Caki2 (cell line): ENCODE results near the gene WNT6. TPM values are rescaled to one million over a fixed set of nuclear protein-coding genes. Genes with fewer than 3 reads are reported as not detected.

ENCODE experiments used
- DNase-seq: peaks from one replicate; pipeline ENCODE4 v3.0.0-alpha.2; 2015; ENCODE audit warnings: low read depth
- in situ Hi-C: cut with HindIII; loops from 2 replicates; pipeline ENCODE4 v1.10.0; 2016; ENCODE audit warnings: low sequenced_read_pairs, low pct_unique_long_range_greater_than_20kb, mixed read lengths
- total RNA-seq: library from RNA; depleted of rRNA; stranded (reverse); fragments of >200 nt; shearing (Covaris generic); gene quantifications from 2 replicates; pipeline ENCODE4 v1.2.3, GENCODE V29; 2014; ENCODE audit warnings: low replicate concordance; rRNA removed

WNT6 gene
- total RNA-seq = 1.3 and 4.4 TPM in 2 replicates

DNA sequence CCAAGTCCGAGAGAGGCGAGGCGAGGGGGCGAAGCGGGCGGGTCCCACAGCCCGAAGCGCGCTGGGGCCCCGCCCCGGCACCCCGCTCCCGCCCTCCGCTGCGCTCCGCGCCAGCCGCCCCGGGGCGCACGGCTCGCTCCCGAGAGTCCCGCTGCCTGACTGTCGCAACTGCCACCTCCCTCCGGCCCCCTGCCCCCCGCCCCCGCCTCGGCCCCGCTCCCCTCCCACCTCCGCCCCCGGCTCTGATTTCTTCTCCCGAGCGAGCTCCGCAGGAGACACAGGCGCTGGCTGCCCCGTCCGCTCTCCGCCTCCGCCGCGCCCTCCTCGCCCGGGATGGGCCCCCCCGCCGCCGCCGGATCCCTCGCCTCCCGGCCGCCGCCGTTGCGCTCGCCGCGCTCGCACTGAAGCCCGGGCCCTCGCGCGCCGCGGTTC lies at the start of gene WNT6:
Gene WNT6 (plus strand): TSS at position 250 of the 432 bp plus-strand sequence. CDS start 233 bp downstream, outside the sequence.
- in situ Hi-C loops = no loop called here
- no peak for DNase-seq

DNA sequence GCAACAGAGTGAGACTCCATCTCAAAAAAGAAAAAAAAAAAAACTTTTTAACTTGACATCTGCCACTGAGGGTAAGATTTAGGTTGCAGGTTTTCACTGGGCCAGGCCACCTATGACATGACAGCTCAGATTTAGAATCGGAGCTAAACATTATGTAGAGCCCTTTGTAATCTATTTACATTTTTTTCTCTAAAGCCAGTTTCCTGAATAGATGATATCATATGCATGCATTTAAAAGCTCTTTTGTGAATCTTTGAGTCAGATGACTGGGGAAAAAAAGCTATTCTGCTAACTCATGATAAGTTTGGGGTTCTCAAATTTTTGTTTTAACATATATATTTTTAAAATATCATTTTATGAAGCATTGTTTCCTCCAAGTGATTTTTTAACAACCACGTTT lies 49.3 kb upstream of the WNT6 start:
- in situ Hi-C loops = no loop called here
- DNase-seq = no peak

DNA sequence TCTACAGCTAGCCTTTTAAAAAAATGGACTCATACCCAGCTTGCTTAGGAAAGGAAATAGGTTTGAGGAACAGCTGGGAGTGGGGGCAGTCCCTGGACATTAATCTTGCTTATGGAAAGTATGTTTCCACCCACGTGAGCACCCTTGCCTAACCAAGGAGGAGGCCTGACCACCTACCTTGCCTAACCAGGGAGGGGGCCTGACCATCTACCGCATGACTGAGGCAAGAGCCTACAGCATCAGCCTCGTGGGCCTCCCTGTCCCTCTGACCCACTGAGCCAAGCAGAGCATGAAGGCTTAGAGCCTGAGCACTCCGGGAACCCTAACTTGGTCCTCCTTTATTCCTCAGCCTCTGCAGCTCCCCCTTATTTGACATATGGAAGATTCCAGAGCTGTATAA lies 48.2 kb upstream of the WNT6 start:
- DNase-seq = no peak
- in situ Hi-C loops = no loop called here

DNA sequence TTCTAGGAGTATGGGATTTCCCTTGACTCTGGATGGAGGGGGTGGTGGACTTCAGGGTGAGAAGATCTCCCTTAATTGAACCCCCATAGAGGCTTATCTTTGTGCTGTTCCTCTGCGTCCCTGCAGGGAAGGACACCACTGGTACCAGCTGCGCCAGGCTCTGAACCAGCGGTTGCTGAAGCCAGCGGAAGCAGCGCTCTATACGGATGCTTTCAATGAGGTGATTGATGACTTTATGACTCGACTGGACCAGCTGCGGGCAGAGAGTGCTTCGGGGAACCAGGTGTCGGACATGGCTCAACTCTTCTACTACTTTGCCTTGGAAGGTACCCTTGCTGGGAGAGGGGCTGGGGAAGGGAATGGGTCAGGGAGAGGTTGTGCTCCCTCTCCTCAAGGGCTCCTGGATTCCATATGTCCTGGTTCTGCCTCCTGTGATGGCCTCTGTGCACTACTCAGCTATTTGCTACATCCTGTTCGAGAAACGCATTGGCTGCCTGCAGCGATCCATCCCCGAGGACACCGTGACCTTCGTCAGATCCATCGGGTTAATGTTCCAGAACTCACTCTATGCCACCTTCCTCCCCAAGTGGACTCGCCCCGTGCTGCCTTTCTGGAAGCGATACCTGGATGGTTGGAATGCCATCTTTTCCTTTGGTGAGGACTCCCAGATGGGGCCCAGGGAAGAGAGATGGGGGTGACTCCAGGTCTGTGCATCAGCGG lies 47.3 kb upstream of the WNT6 start:
- no peak for DNase-seq
- in situ Hi-C loops = no loop called here

DNA sequence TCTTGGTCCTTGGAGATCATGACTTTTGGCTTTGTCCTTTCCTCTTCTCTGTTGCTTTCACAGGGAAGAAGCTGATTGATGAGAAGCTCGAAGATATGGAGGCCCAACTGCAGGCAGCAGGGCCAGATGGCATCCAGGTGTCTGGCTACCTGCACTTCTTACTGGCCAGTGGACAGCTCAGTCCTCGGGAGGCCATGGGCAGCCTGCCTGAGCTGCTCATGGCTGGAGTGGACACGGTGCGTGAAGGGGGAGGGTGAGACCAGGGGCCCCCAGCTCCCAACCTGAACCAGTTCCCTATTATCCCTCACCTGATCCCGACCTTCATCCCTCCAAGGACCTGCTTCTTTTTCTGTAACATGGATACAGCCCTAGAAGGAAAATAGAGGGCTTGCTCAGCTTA lies 46.7 kb upstream of the WNT6 start:
- no peak for DNase-seq
- in situ Hi-C loops = no loop called here

DNA sequence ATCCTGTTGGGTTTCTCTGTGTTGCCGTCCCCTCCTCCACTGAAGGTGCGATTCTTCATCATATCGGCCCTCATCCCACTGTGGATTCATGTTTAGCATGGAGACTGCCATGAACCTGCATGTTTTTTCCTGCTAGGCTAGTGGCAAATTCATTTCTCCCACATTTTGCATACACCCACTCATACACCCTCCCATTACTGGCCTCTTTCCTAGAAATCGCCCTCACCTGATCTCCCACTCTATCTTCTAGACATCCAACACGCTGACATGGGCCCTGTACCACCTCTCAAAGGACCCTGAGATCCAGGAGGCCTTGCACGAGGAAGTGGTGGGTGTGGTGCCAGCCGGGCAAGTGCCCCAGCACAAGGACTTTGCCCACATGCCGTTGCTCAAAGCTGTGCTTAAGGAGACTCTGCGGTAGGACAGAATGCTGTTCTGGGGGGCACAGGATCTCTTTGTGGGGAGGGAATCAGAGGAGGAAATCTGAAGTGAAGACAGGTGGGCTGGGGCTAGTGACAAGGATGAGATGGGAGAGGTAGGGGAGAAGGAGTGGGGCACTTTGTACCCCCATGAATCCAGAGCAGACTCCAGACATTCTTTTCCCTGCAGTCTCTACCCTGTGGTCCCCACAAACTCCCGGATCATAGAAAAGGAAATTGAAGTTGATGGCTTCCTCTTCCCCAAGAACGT lies 45.7 kb upstream of the WNT6 start:
- DNase-seq = no peak
- in situ Hi-C loops = no loop called here

DNA sequence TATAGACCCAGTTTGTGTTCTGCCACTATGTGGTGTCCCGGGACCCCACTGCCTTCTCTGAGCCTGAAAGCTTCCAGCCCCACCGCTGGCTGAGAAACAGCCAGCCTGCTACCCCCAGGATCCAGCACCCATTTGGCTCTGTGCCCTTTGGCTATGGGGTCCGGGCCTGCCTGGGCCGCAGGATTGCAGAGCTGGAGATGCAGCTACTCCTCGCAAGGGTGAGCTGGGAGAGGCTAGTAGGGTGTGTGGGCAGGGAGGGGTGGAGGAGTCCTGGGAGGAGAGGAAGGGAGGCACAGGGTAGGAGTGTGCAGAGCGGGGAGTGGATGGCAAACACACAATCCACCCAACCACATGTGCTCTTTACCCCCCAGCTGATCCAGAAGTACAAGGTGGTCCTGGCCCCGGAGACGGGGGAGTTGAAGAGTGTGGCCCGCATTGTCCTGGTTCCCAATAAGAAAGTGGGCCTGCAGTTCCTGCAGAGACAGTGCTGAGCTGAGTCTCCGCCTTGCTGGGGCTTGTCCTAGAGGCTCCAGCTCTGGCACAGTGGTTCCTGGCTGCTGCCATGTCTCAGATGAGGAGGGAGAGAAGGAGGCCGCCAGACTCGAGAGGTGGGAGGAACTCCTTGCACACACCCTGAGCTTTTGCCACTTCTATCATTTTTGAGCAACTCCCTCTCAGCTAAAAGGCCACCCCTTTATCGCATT lies 44.9 kb upstream of the WNT6 start:
- no peak for DNase-seq
- in situ Hi-C loops = no loop called here

DNA sequence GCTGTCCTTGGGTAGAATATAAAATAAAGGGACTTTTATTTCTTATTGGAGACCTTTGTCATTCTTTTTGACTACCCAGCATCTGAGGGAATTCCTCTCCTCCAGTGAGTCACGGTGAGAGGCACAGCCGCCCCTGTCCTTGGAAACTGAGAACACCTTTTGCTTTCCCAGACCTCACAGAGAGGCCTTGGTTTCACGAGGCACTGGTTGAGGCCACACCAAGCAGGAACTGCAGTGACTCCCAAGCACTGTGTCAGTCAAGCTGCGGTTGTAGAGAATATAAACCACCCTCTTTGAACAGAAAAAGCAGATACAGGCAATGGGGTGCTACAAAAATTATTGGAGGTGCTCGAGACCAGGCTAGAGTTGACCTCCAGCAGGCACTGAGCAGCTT lies 44.4 kb upstream of the WNT6 start:
- no peak for DNase-seq
- in situ Hi-C loops = no loop called here

DNA sequence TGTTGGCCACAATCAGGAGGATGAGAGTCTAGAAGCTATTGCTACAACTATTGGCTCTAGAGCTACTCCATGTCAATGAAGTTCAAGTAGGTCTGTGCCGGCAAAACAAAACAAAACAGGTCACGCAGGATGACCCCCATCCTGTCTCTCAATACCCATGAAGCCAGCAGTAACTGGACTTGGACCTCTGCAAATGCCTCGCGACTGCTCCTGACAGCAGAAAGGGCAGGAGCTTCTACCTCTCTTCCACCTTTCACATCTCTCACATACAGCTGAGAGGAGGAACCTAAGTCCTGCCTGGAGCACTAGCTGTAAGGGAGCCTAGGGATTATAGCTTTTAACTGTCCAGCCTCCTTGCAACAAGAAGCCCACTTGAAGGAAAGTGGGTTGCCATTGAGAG lies 44.0 kb upstream of the WNT6 start:
- in situ Hi-C loops = no loop called here
- no peak for DNase-seq

DNA sequence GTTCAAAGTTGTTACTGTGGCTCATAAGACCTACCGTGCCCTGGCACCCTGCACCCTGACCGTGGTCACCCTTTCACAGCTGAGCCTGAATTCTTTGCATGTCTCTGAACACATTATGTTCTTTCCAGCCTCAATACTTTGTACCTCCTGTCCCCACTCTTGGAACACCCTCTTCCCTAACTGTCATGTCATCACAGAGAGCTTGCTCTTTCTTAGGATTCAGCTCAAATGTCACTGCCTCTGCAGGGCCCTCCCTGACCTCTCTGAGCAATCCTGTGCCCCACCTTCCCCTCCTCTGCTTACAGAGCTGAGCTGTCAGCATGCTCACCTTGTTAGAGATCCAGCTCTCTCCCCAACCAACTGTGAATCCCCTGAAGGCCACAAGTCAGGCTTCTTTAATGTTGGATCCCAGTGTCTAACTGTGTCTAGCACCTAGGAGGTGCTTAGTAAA lies 43.0 kb upstream of the WNT6 start:
- no peak for DNase-seq
- in situ Hi-C loops = no loop called here

DNA sequence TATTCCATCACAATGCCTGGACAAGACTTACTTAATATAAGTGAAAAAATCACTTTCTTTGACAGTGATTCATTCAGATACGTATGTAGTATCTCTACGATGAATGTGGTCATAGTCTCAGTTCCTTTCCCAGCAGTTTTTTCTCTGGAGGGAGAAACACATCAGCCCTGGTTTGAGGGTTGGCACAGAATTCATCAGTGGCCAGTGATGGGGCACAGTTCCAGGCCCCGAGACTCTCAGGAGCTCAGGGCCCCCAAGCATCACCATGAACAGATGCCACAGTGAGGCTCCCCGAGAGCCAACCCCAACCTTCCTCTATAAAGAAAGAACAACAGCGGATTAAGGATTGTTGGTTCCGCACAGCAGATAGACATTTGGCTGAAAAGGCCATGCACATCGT lies 40.5 kb upstream of the WNT6 start:
- in situ Hi-C loops = no loop called here
- no peak for DNase-seq

DNA sequence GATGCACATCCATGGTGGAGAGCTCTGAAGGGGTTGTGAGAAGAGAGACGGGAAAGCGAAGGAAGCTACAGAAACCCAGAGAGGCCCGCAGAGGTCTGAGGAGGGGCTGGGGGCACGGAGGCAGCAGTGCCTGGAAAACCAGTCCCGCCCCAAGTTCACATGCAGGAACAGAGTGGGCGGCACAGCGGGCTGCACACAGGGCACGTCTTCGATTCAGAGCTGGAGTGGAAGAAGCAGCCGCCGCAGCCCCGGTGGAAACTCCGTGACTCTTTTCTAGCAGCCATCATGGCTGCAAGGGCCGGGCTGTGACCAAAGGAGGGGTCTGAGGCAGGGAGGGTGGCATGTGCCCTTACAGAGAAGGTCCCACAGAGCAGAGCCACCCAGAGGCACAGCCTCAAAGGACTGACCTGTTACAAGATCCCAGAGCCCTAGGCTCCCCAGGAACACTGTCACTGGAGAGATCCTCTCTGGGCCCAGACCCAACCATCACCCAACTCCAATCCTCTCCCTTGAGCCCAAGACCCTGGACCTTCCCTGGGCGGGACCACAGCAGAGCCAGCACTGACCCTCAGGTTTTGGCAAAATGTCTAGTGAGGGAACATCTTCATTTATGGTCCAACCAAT lies 38.7 kb upstream of the WNT6 start:
- in situ Hi-C loops = no loop called here

DNA sequence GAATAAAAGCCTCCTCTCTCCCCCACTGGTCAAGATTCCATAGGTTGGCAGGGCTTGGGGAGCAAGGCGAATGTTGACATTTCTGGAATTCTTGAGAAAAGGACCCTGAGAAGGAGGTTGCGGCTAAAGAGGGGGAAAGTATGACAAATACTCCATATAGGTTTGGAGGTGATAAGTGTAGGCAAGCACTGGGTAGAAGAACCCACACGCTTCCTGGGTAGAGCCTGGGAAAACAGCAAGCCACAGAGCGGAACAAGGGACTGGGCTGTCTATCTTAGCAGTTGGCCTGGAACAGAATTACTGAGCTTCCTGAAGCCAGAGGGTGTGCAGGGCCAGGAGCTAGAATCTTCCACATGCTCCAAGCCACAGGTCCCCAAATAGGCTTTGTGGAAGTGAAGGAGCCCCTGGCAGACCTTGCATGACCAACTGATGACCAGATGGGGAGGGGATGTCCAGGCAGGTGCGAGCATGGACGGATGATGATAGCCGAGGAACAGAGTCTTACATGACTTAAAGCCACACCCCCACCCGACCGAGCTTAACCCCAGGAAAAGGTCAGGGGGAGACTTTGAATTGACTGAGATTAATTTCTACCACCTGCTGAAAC lies 37.9 kb upstream of the WNT6 start:
- DNase-seq = no peak
- in situ Hi-C loops = no loop called here

More for the DNA sequence above, 38.7 kb upstream of the WNT6 start:
- DNase-seq = no peak

DNA sequence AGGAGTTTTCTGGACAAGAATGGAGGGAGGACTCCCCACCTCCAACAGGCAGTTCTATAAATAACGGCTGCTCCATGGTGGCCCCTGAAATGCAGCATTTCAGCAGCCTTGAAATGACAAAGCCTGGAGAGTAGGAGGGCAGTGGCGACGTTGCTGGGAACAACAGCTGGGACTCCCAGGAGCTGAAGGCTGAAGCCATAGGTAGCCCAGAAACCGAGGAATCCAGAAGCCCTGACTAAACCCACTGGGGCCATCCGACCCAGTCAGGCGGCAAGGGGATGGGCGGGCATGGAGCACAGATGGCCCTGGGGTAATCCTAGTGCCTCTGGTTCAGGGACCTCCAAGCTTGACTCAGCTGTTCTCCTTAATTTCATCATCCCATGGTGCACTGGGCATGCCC lies 37.0 kb upstream of the WNT6 start:
- in situ Hi-C loops = no loop called here
- no peak for DNase-seq

DNA sequence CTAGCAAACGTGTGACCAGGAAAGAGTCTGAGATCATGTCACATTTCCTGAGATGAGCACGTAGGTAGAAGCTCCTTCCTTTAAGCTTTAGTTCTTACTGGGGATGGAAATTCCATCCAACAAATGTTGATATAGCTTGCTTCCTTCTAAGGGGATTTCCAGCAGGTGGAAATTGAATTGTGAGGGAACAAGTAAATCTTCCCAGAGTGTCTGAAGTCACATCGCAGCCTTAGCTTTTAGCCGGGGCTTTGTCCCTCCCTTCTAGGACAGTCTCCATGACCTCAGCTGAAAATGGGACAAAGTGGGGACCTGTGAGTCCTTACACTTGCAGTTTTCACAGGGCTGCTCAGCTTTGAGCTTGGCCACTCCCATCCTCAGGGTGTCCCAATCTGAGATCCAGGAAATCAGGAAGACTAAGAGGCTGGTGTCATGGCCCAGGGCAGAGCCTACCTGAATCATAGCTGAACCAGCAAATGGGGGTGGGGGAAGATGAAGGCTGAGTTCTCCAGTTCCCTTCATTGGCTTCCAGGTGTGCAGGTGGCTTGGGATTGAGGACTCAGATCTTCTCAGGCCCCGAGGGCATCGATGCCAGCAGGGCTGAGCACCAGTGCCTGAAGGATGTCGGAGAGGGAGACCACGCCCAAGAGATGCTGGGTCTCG lies 36.3 kb upstream of the WNT6 start:
- in situ Hi-C loops = no loop called here
- no peak for DNase-seq

DNA sequence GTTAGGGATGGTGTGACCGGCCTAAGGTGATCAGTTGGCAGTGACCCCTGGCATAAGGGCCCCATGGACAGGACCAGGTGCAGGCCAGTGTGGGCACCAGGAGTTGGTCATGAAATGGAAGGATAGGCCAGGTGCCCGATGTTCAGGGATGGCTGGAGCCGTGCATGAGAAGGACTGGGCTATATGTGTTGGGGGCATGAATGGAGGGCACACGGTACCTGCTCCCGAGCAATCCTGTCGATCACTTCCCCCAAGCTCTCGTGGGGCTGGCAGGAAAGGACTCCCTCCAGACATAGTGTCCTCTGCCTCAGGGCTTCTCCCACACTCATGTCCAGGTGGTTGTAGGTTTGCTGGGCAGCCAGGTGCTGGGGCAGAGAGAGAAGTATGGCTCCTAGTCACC lies 35.6 kb upstream of the WNT6 start:
- in situ Hi-C loops = no loop called here
- no peak for DNase-seq

DNA sequence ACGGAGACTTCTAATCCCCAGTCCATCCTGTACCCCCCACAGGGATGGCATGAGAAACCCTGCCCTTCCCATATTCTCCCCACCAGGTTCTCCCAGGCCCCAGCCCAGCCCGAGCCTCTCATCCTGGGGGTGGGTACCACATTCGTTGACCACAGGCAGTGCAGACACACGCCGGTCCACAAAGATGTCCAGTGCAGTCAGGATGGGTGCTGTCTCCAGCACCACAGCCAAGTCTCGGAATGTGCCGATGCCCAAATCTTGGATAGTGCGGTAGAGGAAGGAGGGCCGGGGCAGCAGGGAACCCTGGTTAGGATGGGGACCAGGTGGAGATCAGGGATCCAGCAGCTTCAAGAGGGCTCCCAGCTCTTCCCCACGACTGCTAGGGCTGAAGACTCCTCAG lies 32.8 kb upstream of the WNT6 start:
- in situ Hi-C loops = no loop called here
- no peak for DNase-seq
